GM21367 (cell line): Measurements from ENCODE around the gene C1orf94.

Experiments
- ATAC-seq: cut with Tn5 transposase; IDR thresholded peaks from one replicate; pipeline ENCODE4 v1.9.1; 2021; ENCODE audit not compliant: unreplicated experiment

Gene C1orf94, protein sequence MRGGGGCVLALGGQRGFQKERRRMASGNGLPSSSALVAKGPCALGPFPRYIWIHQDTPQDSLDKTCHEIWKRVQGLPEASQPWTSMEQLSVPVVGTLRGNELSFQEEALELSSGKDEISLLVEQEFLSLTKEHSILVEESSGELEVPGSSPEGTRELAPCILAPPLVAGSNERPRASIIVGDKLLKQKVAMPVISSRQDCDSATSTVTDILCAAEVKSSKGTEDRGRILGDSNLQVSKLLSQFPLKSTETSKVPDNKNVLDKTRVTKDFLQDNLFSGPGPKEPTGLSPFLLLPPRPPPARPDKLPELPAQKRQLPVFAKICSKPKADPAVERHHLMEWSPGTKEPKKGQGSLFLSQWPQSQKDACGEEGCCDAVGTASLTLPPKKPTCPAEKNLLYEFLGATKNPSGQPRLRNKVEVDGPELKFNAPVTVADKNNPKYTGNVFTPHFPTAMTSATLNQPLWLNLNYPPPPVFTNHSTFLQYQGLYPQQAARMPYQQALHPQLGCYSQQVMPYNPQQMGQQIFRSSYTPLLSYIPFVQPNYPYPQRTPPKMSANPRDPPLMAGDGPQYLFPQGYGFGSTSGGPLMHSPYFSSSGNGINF

DNA sequence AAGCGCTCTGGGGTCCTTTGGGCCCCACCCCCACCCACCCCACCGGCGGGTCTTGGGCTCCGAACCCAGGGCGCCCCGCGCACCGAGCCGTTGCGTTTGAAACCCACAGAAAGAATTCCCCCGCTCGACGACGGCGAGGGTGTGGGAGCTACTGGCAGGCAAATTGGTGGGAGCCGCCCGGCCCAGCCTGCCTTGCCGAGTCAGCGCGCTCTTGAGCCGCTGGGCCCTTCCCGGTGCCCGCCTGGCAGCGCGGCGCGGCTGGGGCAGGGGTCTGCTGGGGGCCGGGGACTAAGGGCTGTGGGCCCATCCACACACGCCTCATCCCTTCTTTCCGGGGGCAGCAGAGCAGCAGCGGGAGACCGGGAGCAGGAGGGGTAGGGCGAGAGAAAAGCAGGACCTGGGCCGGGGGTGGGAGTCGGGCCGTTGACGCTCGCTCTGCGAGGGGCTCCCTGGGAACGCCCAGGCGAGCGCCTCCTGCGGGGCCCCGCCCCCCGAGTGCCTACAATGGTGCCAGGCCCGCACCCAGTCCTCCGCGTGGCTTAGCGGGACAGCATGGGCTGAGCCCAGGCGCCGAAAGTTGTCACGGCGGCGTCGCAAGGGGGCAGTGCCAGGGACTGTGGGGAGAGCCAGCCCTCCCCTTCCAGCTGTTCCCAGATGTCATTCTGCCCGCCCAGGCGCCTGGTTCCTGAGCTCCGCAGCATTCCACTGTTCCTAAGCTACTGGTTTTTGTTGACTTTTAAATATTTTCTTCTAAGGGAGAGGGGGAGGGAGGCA, at the start of gene C1orf94:
Gene C1orf94, plus strand, starts transcription at position 78 of the 774 bp plus-strand sequence. CDS start 883 bp downstream, outside the sequence.
- ATAC-seq = no peak

DNA sequence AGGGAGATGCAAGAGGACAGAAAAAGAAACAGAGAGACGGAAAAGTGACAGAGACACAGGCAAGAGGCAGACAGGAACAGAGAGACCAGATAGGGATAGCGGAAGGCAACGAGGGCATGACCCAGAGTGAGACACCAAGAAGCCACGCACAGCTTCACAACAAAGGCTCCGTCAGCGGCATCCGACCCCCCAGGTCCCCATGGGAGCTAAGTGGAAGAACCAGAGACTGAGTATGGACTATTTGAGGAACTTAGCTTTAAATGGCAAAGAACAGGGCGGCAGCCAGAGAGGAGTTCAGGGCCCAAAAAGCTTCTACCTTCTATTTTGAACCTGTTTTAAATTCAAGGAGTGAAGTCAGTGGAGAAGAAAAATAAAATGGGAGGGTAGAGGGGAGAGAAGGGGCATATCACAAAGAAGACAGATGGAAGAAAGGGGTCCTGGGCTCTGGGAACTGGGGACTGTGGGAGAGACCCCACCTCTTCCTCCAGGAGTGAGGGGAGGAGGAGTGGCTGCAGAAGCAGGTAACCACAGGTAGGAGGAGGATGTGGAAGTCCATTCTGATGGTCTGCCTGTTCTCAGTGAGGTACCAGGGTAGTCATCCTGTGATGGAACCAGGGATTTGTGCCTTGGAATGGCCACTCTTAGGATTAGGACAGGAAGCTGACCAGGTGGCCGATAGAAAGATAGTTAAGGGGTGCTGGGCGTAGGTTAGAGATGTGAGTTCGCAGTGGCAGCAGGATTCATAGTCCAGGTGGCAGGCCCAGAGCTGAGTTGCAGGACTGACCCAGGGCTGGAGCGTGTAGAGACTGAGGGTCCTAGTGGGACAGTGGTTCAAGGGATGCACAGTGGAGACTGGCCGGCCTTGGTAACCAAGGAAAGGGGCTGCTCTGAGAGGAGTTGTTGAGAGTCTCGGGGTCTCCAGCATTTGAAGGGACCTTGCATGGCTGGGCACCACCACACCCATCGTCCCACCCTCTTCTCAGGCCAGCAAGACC, 49.4 kb upstream of the C1orf94 start:
- ATAC-seq = no peak

DNA sequence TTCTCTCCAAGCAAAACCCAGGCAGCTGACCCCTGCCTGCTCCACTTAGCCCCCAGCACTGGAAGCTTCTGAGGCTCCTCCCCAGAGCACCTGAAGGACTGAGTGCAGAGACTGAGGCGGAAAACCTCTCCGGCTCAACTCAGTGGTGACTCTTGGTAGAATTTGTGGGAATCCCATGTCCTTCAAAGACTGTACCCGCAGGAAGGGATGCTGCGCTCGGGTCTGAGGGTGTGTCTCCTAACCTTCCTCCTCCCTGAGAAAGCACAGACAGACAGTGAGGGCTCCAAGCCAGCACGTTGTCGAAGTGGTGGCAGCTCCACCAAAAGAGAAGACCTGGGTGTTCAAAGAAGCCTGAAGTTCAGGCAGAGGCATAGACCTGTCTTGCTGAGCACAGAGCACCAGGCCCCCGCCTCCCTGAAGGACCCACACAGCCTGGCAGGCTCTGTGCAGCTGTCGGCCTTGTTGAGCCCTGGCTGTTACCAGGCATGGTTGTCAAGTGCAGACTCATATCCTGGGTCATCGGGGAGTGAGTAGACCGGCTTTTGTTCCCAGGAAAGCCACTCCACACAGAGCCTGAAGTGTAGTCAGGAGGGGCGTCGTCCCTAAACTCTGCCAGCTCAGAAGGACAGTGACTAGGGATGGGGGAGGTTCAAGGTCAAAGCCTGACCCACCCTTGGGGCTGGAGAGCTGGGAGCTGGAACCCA, 48.4 kb upstream of the C1orf94 start:
- ATAC-seq = no peak

DNA sequence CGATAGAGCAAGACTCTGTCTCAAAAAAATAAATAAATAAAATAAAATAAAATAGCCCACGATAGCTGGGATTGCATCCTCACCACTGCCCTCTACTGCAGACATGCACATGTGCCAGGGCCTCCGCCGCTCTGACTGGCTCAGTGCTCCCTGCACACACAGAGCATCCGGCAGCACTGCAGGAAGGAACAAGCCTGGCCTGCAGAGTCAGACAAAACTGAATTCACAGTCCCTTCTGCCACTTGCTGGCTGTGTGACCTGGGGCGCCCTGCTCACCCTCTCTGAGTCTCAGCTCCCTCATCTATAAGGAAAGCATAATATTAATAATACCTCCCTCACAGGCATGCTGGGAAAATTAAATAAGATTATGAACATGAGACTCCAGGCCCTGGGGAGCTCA, 47.1 kb upstream of the C1orf94 start:
- ATAC-seq = no peak

DNA sequence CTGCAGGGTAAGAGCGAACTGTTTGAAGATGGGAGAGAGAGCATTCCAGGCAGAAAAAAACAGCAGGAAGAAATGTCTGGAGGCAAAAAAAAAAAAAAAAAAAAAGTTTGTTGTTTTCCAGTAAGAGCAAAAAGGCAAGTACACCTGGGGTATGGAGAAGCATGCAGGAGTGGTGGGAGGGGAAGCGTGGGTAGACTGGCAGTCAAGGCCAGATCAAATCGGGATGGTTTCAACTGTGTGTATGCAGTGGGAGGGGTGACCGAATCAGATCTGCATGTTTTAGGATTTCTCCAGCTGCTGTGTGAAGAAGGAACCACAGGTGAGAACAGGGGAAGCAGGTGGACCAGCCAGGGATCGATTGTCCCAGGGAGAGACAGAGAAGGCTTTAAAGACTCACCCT, 46.4 kb upstream of the C1orf94 start:
- ATAC-seq = no peak

DNA sequence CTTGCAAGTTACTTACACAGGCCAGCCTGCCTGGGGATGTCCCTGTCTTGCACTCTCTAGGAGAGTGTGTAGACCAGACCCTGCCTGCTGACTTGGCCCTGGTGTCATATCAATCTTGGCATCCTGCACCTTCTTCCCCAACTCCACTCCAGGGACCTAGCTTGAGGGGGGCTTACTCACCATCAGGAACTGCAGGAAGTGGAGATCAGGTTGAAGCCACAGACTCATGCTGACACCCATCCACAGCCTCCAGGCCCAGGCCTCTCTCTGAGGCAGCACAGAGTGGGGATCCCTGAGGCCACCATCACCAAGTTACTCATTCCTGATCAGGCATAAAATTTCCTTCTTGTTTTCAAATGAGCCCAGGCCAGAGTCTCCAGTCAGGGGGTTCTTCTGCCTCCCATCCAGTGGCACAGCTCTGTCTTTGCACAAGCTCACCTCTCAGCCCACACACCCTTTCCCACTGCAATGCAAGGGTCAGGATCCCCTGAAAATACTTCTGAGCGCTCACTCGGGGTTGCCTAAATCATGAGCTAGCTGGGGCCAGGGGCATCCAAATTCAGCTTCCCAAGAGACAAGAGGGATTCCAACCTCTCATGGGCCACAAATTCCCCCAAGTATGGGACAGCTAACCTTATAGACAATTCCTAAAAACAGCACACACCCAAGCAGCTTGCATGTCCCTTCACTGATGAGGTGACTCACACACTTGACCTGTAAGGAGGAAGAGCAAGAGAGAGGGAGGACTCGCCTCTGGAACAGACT, 45.1 kb upstream of the C1orf94 start:
- no peak for ATAC-seq

DNA sequence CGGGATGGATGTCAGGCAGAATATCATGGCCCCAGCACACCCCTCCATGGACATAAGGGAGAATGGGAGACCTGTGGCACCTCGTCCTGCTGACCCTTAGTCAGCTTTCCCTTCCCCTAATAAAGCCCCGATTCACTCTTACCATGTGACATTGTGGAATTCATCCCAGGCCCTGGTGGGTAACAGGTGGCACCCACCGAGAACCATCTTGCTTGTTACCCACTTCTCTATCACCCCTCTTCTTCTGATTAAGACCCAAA, 44.6 kb upstream of the C1orf94 start:
- ATAC-seq = no peak

DNA sequence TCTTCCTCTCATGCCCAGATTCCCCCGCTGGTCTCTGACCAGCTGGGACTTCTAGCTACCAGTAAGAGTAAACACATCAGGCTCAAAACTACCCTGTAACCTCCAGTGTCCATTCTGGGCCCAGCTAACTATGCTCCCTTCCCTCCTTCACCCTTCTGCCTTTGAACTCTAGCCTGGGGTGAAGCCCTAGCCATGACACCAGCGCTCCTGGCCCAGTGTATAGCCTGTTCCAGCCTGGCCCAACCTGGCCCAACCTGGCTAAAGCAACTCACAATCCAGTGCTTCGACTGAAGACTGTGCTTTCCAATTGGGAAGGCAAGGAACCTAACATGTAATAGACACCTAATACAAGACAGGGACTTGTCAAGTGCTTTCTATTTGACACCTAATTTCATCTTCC, 39.3 kb upstream of the C1orf94 start:
- no peak for ATAC-seq

DNA sequence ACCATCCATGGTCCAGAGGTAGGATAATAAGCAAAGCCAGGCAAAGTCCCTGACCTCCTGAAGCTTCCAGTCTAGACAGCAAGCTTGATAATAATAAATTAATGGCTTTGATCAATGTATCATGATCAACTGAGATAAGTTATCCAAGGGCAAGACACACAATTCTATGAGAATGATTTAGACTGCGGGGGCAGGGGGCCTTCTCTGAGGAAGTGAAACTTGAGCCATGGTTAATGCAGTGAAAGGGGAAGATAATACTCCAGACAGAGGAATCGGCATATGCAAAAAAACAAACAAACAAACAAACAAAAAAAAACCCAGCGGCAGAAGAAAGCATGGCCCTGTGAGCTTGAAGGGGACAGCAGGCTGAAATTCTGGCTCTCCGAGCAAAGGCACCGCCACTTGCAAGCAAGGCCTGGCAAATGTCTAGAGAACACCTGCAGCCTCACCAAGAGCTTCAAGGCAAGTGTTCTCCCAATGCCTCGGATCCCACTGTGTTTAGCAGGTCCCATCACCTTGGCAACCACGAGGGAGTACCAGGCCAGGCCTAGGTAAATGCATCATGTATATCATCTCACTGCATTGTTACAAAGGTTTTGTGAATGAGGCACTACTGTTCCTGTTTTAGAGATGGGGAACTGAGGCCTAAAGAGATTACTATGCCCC, 36.6 kb upstream of the C1orf94 start:
- no peak for ATAC-seq

DNA sequence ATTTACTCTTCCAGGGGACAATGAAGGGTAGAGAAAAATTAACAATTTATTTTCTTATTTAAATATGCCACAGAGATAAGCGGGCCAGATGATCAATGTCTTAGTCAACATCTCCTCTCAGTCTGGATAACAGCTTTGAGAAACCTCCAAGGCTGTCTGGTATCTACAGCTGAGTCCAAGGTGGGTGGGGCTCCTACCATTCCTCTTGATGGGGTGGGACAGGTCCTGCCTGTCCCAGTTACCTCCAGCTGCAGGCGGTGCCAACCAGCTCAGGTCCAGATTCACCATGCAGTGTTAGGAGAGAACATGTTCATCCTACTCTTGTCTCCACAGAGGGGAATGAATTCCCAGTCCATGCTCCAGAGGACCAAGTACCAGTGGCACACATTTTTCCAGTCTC, 32.7 kb upstream of the C1orf94 start:
- ATAC-seq = no peak

DNA sequence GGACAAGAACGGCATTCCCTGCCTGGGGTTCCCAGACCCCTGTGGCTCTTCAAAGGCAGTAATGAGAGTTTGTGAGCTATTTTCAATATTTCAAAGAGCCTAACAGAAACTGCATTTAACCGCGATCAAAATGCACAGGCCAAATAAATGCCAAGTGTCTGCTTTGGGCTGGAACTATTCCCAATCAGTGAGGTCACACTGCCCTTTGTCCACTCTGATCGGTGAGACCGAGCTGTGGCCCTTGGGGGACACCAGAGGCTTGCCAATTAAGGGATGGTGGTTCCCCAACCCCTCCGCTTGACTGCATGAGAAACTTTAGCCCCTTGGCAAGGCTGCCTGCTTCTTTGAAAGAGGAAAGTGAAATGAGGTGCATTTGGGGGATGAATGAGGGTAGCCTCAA, 31.9 kb upstream of the C1orf94 start:
- ATAC-seq = no peak

DNA sequence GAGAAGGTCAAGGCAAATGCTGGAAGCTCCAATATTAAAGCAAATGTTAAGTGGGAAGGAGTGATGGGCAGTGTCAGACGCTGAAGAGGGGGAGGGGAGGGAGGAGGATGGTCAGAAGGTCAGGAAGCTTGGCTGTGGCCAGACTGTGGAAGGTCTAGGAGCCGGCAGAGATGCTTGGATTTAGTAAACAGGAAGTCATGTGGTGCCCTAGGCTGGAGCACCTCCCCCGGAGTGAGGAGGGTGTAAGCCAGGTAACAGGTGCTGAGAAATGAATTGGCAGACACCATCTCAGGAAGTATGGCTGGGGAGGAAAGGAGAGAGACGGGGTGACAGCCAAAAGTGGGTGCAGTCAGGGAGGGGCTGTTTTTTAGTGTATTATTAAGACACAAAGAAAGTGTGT, 29.4 kb upstream of the C1orf94 start:
- ATAC-seq = no peak

DNA sequence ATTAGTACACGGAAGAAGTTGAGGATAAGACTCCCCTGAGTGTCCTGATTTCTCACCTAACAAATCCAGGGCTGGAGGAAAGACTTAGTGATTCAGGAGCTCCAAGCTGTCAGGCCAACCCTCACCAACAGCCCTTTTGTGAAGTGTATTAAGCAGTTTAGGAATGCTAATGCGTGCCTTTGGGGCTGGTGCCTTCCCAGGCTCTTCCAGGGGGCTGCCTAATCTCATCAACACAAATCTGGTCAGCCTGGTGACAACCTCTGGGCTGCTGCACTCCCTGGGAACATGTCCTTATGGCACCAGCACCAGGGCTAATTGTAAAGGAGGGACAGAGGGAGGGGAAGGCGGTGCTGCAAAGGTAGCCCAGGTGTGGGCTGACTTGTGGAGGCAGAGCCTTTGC, 27.2 kb upstream of the C1orf94 start:
- ATAC-seq = no peak

DNA sequence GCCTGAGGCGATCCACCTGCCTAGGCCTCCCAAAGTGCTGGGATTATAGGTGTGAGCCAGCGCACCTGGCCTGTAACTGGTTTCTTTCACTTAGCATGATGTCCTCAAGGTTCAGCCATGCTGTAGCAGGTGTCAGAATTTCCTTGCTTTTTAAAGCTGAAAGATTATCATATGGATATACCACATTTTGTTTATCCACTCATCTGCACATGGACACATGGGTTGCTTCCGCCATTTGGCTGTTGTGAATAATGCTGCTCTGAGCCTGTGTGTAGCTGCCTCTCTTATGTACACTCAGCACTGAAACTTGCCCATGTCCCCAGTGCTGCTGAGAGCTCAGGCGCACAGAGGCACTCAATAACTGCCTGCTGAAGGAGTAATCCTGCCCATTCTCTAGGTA, 23.5 kb upstream of the C1orf94 start:
- ATAC-seq = no peak

DNA sequence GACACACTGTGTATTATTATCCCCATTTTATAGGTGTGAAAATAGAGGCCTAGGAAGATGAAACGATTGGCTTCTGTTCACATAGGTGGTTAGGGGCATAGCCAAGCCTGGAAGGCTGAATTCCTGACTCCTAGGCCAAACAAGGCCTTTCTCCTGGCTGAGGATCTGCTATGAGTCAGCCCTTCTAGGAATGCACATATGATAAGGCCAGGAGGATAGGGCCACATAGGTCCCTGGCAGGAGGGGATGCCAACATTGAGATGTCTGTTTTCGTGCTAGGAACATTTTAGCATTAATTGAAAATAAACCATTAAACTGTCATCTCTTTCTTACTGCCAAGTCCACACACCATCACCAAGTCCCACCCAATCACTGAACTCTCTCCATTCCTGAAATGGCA, 20.8 kb upstream of the C1orf94 start:
- no peak for ATAC-seq

DNA sequence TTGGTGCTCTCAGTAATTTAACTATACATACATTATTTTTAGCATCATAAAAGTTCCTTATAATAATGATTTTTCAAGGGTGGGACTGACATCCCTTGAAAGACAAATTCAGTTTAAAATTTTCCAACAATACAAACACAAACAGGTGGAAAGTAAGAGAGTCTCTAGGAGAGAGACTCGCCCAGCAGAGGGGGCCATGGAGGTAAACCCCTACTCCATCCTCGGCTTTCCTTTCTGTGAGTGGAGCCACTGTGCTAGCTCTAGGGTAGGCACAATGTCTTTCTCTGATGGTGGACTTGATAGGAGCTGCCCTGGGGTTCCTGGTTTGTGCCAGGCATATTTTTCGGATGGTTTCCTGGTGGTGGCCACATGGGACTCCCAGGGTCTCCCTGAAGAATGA, 20.0 kb upstream of the C1orf94 start:
- ATAC-seq = no peak

DNA sequence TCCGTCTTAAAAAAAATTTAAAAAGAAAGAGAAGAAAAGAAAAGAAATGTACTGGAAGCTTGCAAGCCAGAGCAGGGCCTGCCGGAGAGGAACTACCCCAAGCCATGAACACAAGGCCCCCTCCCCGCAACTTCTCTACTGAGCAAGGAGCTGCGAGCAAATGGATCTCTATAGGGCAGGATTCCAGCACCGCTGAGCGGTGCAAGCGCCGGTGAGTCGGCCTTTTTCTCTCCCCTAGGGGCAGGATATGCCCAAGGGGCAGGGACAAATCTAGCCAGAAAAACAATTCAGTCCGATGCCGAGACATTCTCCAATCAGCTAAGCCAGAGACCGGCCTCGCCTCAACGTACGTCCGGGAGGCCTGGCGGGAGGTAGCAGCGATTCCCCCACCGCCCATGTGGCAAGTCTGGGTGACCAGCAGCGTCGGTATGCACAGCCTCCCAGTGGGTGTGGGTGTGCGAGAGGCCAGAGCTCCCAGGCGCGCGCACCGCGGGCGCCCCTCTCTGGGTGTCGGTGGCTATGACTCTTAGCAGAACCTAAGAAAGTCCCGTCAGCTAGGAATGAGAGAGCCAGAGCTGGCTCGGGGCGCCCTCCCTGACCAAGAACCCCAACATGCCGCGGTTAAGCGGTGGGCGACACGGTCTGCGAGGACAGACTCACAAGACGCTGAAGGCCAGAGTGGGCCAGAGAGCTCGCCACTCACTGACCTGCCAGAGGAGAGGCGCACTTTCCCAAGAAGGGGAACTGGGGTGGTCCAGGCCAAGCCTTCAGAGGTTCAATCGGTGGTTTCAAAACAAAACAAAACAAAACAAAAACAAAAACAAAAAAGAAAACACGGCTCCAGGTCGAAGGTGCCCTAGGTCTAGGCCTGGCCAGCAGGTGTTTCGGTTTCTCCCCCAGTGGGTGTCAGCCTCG, 13.6 kb upstream of the C1orf94 start:
- no peak for ATAC-seq
